Hepatocyte (in vitro differentiated cells): Measurements from ENCODE around the gene LRMDA. TPM values are rescaled to one million over a fixed set of nuclear protein-coding genes. Genes with fewer than 3 reads are reported as not detected.

Experiments used
- DNase-seq: peaks from one replicate; pipeline ENCODE4 v3.0.0-alpha.2; 2016; ENCODE audit warnings: low spot score
- H2AFZ ChIP-seq: fragments of 200-600 bp; sonication (generic); 2 replicates; pipeline ENCODE4 v1.6.0; 2016; ENCODE audit warnings: antibody characterized with exemption, mild to moderate bottlenecking
- H3K27ac ChIP-seq: fragments of 200-600 bp; sonication (generic); 2 replicates; pipeline ENCODE4 v1.5.1; 2016; ENCODE audit warnings: mild to moderate bottlenecking
- H3K27me3 ChIP-seq: fragments of 200-600 bp; sonication (generic); 2 replicates; pipeline ENCODE4 v1.6.1; 2016
- H3K36me3 ChIP-seq: fragments of 200-600 bp; sonication (generic); replicated peaks from 2 replicates; pipeline ENCODE4 v1.5.1; 2016; ENCODE audit warnings: low read depth; ENCODE audit not compliant: insufficient read depth
- H3K4me1 ChIP-seq: fragments of 200-600 bp; sonication (generic); 2 replicates; pipeline ENCODE4 v1.5.1; 2016; ENCODE audit warnings: mild to moderate bottlenecking, moderate library complexity; ENCODE audit not compliant: insufficient read depth
- H3K4me2 ChIP-seq: fragments of 200-600 bp; sonication (generic); 2 replicates; pipeline ENCODE4 v1.6.0; 2016
- H3K4me3 ChIP-seq: fragments of 200-600 bp; sonication (generic); 2 replicates; pipeline ENCODE4 v1.5.1; 2016; ENCODE audit warnings: mild to moderate bottlenecking
- H3K79me2 ChIP-seq: fragments of 200-600 bp; sonication (generic); 2 replicates; pipeline ENCODE4 v1.6.0; 2017; ENCODE audit warnings: mild to moderate bottlenecking
- H3K9me2 ChIP-seq: fragments of 200-600 bp; sonication (generic); replicated peaks from 2 replicates; pipeline ENCODE4 v1.6.0; 2017; ENCODE audit warnings: mild to moderate bottlenecking; ENCODE audit not compliant: insufficient read depth
- H3K9me3 ChIP-seq: fragments of 200-600 bp; sonication (generic); 2 replicates; pipeline ENCODE4 v1.5.1; 2016; ENCODE audit warnings: low read depth, mild to moderate bottlenecking
- H4K20me1 ChIP-seq: fragments of 200-600 bp; sonication (generic); 2 replicates; pipeline ENCODE4 v1.6.0; 2016; ENCODE audit warnings: mild to moderate bottlenecking; ENCODE audit not compliant: insufficient read depth, poor library complexity, severe bottlenecking
- EZH2 ChIP-seq: fragments of 200-600 bp; sonication (generic); IDR thresholded peaks from 2 replicates; pipeline ENCODE4 v1.6.1; 2016; ENCODE audit warnings: antibody characterized with exemption, mild to moderate bottlenecking, borderline replicate concordance
- EZH2phosphoT487 ChIP-seq: fragments of 200-600 bp; sonication (generic); IDR thresholded peaks from one replicate; pipeline ENCODE4 v1.6.1; 2018; ENCODE audit warnings: antibody characterized with exemption, mild to moderate bottlenecking, low read depth, moderate library complexity; ENCODE audit not compliant: unreplicated experiment, severe bottlenecking
- WGBS: methylation state at CpG from one replicate; pipeline ENCODE4 v1.1.6; 2016; ENCODE audit warnings: low lambda C conversion rate; ENCODE audit errors: missing lambda C conversion rate; 5-methylcytosine and 5-hydroxymethylcytosine counted together
- polyA plus RNA-seq: library from polyadenylated mRNA; unstranded; fragments of >200 nt; fragmentation: Nextera tagmentation; extraction: Ambion mirVana; gene quantifications from 2 replicates; pipeline ENCODE4 v1.2.1, GENCODE V29; 2016
- total RNA-seq: library from RNA; depleted of rRNA; stranded (reverse); fragments of >200 nt; gene quantifications from 2 replicates; pipeline ENCODE4 v1.2.3, GENCODE V29; 2014
- TF ChIP-seq, protein P1 (sequence below): fragments of 200-600 bp; sonication (generic); IDR thresholded peaks from 2 replicates; pipeline ENCODE4 v1.5.1; 2016; ENCODE audit warnings: antibody characterized with exemption, mild to moderate bottlenecking; ENCODE audit not compliant: poor library complexity

The LRMDA gene
- total and polyA plus RNA-seq, 2 experiments from 2014 or later, result 5.6 to 15.7 TPM

DNA sequence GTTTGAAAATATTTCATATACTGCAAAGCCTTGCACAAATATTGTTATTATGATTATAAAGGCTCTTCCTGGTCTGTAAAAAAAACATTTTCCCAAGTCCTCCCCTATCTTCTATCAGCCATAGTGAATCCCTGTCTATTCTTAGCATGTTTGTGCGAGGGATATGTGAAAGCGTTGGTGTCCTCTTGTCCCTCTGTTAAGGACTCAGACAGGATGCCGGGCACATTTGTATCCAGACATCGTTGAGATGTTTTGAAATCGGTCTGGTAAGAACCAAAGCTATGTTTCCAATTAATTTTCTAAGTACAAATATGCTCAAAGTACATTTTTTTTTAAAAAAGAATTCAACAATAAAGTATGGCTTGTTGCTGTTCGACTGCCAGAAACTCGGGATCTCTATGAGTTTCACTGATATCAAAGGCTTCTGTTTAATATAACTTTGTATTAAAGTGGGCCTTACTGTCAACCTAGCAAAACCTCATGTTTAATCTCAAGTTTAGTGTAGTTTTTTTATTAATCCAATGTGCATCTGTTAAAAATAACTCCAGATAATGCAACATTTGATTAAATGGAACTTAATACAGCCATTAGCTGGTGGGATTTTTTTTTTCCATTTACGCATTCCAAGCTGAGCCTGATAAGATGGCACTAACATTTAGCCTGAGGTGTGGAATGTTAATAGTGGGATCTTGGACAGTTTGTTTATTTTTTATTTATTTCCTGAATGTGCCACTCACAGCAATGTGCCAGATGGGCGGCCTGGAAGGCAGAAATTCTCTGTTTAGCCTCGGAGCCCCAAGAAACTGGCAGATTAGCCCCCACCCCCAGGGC is 754.3 kb downstream of the LRMDA start:
- Histone ChIP-seq H3K4me1 (peaks cover 18% of the 10 kb centered on the region), H3K9me2 (no peaks in the 10 kb centered on the region)
- WGBS, result 49% methylated on average over 10 of the region's 10 CpGs

GRCh38 chr10:76188216-76188615 is 756.8 kb downstream of the LRMDA start:
- TF ChIP-seq EZH2 (no peak), EZH2phosphoT487 (no peak)
- TF ChIP-seq, protein P1, sequence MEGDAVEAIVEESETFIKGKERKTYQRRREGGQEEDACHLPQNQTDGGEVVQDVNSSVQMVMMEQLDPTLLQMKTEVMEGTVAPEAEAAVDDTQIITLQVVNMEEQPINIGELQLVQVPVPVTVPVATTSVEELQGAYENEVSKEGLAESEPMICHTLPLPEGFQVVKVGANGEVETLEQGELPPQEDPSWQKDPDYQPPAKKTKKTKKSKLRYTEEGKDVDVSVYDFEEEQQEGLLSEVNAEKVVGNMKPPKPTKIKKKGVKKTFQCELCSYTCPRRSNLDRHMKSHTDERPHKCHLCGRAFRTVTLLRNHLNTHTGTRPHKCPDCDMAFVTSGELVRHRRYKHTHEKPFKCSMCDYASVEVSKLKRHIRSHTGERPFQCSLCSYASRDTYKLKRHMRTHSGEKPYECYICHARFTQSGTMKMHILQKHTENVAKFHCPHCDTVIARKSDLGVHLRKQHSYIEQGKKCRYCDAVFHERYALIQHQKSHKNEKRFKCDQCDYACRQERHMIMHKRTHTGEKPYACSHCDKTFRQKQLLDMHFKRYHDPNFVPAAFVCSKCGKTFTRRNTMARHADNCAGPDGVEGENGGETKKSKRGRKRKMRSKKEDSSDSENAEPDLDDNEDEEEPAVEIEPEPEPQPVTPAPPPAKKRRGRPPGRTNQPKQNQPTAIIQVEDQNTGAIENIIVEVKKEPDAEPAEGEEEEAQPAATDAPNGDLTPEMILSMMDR, result no peak
- Histone ChIP-seq H3K27me3 (no peaks in the 10 kb centered on the region), H4K20me1 (no peaks in the 10 kb centered on the region), H3K4me3 (no peak overlapping the region), H3K79me2 (no peaks in the 10 kb centered on the region), H3K4me1 (peaks cover 24% of the 10 kb centered on the region), H3K4me2 (no peak overlapping the region), H3K36me3 (no peaks in the 10 kb centered on the region), H3K9me3 (no peaks in the 10 kb centered on the region), H2AFZ (no peak overlapping the region), H3K27ac (no peak overlapping the region), H3K9me2 (no peaks in the 10 kb centered on the region)
- 92% methylated on average over 3 of the region's 3 CpGs for WGBS
- DNase-seq, result no peak

More for the DNA sequence above, 754.3 kb downstream of the LRMDA start:
- Histone ChIP-seq H3K4me2 (no peak overlapping the region), H3K36me3 (no peaks in the 10 kb centered on the region), H3K4me3 (no peak overlapping the region), H3K27ac (peak overlapping the region; percentile 24), H3K27me3 (no peaks in the 10 kb centered on the region), H3K9me3 (no peaks in the 10 kb centered on the region), H2AFZ (no peak overlapping the region), H4K20me1 (no peaks in the 10 kb centered on the region), H3K79me2 (no peaks in the 10 kb centered on the region)
- DNase-seq, result no peak
- no peak for TF ChIP-seq EZH2phosphoT487

- Histone ChIP-seq H3K4me3 (no peak overlapping the region), H2AFZ (no peak overlapping the region), H3K27me3 (no peaks in the 10 kb centered on the region), H4K20me1 (no peaks in the 10 kb centered on the region), H3K27ac (no peak overlapping the region), H3K4me1 (peaks cover 22% of the 10 kb centered on the region), H3K9me2 (no peaks in the 10 kb centered on the region), H3K36me3 (no peaks in the 10 kb centered on the region), H3K79me2 (no peaks in the 10 kb centered on the region), H3K4me2 (no peak overlapping the region), H3K9me3 (no peaks in the 10 kb centered on the region)
- WGBS, result 35% methylated on average over 8 of the region's 8 CpGs
- DNase-seq, result no peak
- TF ChIP-seq, protein P1, result no peak
- no peak for TF ChIP-seq EZH2phosphoT487
- TF ChIP-seq EZH2, result no peak
Measured at GRCh38 chr10:76190634-76191270, 759.3 kb downstream of the LRMDA start.

- no peak overlapping the region for H3K27ac ChIP-seq
- H4K20me1 ChIP-seq, result no peaks in the 10 kb centered on the region
- H3K4me2 ChIP-seq, result no peak overlapping the region
- H3K36me3 ChIP-seq, result no peaks in the 10 kb centered on the region
- TF ChIP-seq EZH2phosphoT487, result no peak
- TF ChIP-seq, protein P1, result no peak
- no peak for TF ChIP-seq EZH2
- peaks cover 23% of the 10 kb centered on the region for H3K4me1 ChIP-seq
- WGBS, result 32% methylated on average over 1 of the region's 1 CpG
- H3K9me2 ChIP-seq, result no peaks in the 10 kb centered on the region
- DNase-seq, result no peak
- no peaks in the 10 kb centered on the region for H3K27me3 ChIP-seq
- H2AFZ ChIP-seq, result no peak overlapping the region
- H3K4me3 ChIP-seq, result no peak overlapping the region
- H3K79me2 ChIP-seq, result no peaks in the 10 kb centered on the region
- H3K9me3 ChIP-seq, result no peaks in the 10 kb centered on the region
Measured at GRCh38 chr10:76191336-76191735, 759.9 kb downstream of the LRMDA start.
